Measurements from ENCODE around the gene TTLL3.

DNA sequence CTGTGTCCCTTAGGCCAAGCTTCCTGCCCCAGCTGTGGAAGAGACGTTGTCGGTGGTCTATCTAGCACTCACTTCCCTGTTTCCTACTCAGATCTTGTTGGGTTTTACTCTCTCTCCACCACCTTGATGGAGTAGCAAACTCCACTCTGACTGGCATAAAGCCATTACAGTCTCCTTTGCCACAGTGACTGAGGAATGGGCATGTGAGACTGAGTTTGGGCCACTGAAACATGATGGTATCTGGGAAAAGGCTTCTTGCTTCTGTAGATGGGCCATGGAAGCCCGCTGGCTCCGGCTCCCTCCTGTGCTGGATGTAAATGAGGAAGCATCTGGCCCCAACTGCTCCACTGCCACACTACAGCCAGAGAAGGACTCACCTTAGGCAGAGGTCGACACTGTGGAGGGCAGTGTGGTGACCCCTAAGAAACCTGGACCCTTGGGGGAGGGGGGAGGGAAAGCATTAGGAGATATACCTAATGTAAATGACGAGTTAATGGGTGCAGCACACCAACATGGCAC, 30.9 kb upstream of the TTLL3 start:
- TF ChIP-seq RAD21 (IDR thresholded peaks at IDR 0.05; ENCODE audit: low read length), result no peak
- TF ChIP-seq, protein P1, sequence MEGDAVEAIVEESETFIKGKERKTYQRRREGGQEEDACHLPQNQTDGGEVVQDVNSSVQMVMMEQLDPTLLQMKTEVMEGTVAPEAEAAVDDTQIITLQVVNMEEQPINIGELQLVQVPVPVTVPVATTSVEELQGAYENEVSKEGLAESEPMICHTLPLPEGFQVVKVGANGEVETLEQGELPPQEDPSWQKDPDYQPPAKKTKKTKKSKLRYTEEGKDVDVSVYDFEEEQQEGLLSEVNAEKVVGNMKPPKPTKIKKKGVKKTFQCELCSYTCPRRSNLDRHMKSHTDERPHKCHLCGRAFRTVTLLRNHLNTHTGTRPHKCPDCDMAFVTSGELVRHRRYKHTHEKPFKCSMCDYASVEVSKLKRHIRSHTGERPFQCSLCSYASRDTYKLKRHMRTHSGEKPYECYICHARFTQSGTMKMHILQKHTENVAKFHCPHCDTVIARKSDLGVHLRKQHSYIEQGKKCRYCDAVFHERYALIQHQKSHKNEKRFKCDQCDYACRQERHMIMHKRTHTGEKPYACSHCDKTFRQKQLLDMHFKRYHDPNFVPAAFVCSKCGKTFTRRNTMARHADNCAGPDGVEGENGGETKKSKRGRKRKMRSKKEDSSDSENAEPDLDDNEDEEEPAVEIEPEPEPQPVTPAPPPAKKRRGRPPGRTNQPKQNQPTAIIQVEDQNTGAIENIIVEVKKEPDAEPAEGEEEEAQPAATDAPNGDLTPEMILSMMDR (conservative IDR thresholded peaks at IDR 0.05; ENCODE audit: low read depth, low read length), result no peak
- TF ChIP-seq CEBPB (IDR thresholded peaks at IDR 0.05; ENCODE audit: low read depth, low read length), result no peak
- no peak for TF ChIP-seq POLR2A (IDR thresholded peaks at IDR 0.05; ENCODE audit: low read depth, low read length)
- no peak for TF ChIP-seq SMC3 (IDR thresholded peaks at IDR 0.05; ENCODE audit: low read depth, low read length)
- no peak for TF ChIP-seq RCOR1 (IDR thresholded peaks at IDR 0.05; ENCODE audit: insufficient replicate concordance, low read length)
- no peak for TF ChIP-seq CHD1 (IDR thresholded peaks at IDR 0.05; ENCODE audit: low read depth, low read length)
- TF ChIP-seq, protein P2, sequence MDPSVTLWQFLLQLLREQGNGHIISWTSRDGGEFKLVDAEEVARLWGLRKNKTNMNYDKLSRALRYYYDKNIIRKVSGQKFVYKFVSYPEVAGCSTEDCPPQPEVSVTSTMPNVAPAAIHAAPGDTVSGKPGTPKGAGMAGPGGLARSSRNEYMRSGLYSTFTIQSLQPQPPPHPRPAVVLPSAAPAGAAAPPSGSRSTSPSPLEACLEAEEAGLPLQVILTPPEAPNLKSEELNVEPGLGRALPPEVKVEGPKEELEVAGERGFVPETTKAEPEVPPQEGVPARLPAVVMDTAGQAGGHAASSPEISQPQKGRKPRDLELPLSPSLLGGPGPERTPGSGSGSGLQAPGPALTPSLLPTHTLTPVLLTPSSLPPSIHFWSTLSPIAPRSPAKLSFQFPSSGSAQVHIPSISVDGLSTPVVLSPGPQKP (IDR thresholded peaks at IDR 0.05; ENCODE audit: borderline replicate concordance, low read depth, low read length), result no peak
- TF ChIP-seq USF2 (IDR thresholded peaks at IDR 0.05; ENCODE audit: low read depth, low read length), result no peak
- no peak for TF ChIP-seq BHLHE40 (IDR thresholded peaks at IDR 0.05; ENCODE audit: low read depth, low read length)
- no peak for TF ChIP-seq MAFK (IDR thresholded peaks at IDR 0.05; ENCODE audit: low read depth, low read length)
